OCI-LY7 (cell line): Measurements from ENCODE around the gene ACACA.
A peak's percentile ranks its signal among the peaks of the same experiment; 100 is the strongest.

Experiments
- EZH2phosphoT487 ChIP-seq: fragments of 200-600 bp; sonication (generic); IDR thresholded peaks from 2 replicates; pipeline ENCODE4 v1.6.1; 2018; ENCODE audit warnings: low read depth, borderline replicate concordance, mild to moderate bottlenecking, mixed run types, antibody characterized with exemption, low read length, moderate library complexity, mixed read lengths
- TF ChIP-seq, protein P1 (sequence below): fragments of 200-600 bp; sonication (generic); conservative IDR thresholded peaks from 2 replicates; pipeline ENCODE4 v1.5.1; 2014; ENCODE audit warnings: mild to moderate bottlenecking, antibody characterized with exemption, low read length, moderate library complexity, mixed read lengths

DNA sequence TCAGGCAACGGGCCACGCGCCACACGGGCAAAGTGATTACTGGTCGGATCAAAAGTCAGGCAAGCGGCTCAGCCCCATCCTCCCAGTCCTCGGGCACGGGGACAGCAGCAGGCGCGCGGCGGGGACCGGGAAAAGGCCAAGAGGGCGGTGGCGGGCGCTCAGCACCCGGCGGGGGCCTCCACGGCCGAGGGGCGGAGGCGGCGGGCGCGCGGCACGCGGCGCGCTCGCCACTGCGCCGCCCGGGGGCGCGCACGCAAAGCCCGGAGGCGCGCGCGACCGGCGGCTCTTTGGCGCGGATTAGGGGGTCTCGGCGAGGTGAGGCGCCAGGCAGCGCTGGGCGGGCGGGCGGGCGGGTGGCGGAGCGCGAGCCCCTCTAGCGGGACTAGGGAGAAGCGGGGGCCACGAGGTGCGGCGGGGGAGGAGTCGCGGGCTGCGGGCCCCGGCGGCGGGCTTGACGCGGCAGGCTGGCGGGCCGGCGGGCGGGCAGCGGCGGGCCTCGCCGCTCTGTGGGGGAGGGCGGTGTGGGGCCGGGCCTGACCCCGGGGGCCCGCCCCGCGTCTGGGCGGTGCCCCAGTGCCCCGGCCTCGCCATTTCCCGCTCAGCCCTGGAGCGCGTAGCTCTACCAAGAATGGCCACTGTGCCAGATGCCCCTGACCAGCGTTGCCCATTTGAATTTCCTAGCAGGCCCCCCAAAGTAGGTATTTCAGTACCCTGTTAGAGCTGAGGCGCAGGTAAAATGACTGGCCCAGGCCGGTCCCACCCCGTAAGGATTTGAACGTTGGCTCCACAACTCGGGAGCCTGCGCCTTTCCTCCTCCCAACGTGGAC is at the start of gene ACACA, which contains the start of gene TADA2A:
- TF ChIP-seq, protein P1, sequence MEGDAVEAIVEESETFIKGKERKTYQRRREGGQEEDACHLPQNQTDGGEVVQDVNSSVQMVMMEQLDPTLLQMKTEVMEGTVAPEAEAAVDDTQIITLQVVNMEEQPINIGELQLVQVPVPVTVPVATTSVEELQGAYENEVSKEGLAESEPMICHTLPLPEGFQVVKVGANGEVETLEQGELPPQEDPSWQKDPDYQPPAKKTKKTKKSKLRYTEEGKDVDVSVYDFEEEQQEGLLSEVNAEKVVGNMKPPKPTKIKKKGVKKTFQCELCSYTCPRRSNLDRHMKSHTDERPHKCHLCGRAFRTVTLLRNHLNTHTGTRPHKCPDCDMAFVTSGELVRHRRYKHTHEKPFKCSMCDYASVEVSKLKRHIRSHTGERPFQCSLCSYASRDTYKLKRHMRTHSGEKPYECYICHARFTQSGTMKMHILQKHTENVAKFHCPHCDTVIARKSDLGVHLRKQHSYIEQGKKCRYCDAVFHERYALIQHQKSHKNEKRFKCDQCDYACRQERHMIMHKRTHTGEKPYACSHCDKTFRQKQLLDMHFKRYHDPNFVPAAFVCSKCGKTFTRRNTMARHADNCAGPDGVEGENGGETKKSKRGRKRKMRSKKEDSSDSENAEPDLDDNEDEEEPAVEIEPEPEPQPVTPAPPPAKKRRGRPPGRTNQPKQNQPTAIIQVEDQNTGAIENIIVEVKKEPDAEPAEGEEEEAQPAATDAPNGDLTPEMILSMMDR, result 0 out of 2 replicates have a peak, but pooled peaks have one; percentile 10
- TF ChIP-seq EZH2phosphoT487, result no peak
